ENCODE results near the gene TELO2.

TELO2 gene

DNA sequence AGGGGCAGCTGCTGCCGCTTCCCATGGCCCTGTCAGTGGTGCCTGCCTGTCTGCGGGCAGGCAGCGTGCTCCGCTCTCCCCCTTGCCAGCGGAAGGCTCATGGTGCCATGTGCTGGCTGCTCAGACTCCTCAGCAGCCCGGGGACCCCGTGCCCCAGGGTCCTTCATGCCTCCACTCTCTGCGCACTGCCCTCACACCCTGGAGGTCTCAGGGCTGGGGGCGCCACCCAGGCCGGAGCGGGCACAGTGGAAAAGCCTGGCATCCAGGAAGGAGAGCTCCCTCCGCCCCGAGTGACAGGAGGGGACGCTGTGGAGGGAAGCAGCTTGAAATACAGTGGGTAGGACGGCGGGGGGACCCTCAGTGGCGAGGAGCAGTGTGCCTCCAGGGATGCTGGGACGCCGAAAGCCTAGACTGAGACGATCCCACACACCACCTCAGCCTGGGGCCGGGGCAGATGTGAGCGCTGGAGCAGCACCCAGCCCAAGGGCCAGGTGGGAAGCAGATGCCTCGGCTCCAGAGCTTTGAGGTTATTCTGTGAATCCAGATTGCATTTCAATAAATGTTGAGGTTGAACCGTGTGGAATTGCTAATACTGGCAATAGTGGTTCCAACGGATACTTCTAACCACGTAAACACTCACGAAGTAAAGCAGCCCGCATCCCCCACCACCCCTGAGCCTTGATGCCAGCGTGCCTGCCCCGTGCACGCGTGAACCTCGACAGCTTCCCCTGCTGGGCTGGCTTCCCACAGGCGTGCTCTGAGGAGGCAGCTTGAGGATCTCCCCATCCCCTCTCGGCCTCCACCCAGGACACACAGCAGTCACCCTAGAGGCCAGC lies 46.8 kb downstream of the TELO2 start:
- DNase-seq: no peak

DNA sequence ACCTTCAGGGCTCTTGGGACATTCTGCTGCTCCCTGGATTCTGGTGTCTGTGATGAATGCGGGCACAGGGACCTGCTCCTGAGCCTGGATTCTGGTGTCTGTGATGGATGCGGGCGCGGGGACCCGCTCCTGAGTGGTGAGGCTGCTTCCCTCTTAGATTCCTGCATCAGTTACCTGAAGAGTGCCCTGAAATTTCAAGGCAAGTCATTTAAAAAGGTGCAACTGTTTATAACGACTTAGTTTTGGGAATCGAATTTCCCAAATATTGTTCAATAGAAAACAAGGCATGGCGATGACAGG lies 47.3 kb downstream of the TELO2 start:
- no peak for DNase-seq

DNA sequence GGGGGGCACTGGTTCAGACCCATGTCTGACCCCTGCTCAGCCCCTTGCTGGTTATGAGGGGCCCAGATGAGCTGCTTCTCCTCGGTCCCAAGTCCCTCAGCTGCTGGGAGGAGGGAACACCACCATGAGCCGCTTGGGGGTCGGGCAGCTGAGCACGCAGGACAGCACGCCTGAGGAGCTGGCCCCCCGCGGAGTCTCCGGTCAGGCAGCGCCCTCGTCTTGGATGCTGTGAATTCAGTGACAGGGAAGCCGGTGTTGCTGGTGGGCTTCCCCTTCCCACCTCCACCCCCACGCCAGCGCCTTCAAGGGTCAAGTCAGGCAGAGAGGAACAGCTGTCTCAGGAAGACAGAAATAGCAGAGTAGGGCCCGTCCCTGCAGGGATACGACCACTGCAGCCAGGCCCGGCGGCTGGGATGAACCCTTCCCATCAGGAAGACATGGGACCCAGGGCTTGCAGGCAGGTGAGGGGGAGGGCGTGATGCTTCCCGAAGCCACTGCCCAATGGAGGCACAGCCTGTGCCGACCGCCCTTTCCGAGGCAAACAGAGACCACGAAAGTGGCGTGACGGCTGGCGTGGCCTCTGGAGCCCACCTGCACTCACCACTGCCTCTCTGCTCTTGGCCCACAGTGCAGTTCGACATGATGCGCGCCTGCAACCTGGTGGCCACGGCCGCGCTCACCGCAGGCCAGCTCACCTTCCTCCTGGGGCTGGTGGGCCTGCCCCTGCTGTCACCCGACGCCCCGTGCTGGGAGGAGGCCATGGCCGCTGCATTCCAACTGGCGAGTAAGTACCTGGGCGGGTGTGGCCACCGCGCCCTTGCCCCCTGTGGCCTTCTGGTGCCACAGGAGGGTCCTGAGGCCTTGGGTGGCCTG lies 48.4 kb downstream of the TELO2 start:
- DNase-seq: no peak

DNA sequence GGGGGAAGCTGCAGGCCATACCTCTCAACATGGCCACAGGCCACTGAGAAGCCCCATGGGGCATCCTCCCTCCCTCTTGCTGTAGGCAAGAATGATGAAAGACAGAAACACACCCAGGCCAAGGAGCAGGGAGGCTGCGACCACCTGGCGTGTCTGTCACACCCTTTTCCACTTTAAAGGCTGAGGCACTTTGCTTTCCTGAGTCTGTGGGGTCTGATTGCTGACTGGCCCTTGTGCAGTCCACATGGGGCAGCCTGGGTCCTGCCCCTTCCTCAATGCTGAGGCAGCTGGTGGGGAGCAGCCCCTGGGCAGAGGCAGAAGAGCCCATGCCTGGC lies 49.0 kb downstream of the TELO2 start:
- DNase-seq: no peak

DNA sequence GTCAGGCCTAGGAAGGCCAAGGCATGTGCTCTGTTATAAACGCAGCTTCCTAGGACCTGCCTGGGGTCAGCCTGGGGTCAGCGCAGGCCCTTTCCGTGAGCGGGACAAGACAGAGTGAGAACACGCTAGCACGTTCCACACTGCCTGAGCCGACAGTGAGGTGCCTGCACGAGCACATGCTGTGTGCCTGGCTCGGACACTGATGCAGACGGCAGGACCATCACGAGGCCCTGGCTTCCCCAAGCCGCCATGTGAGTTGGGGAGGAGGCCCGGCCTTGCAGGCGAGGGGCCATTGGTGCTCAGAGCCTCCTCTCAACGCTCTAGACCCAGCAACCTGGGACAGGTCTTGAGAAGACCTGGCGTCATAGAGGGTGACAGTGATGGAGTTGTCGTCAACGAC lies 49.4 kb downstream of the TELO2 start:
- no peak for DNase-seq

DNA sequence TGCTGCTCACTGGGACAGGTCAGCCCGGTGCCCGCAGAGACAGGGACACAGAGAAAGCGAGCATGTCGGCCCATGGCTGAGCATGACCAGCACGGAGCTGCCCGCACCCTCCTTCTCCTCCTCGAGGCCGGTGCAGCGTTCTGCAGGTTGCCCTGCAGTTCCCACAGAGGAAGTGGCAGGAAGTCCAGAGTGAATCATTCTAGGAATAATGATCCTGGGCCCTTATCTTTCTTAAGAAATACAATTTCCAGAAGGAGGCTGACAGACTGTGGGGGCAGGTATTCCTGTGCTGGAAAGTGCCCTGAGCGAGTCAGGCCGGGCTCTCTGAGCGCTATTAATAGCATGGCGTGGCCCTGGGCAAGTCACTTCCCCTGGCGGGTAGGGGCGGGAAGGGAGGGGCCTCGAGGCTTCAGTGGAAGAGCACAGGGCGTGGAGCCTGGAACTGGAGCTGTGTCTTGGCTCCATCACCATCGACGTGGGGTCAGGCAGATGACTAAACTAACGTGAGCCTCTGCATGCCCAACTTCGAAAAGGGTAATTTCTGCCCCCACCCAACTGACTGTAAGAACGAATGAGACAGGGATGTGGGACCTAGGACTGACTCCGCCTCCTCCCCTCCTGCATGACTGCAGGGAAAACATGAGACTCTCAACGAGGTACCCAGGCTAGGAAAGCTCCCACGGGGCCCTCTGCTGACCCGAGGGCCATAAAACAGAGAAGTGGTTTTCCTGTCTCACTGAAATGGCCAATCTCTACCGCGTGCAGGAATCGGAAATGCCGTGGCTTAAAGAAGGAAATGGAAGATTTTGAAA lies 50.1 kb downstream of the TELO2 start:
- no peak for DNase-seq

DNA sequence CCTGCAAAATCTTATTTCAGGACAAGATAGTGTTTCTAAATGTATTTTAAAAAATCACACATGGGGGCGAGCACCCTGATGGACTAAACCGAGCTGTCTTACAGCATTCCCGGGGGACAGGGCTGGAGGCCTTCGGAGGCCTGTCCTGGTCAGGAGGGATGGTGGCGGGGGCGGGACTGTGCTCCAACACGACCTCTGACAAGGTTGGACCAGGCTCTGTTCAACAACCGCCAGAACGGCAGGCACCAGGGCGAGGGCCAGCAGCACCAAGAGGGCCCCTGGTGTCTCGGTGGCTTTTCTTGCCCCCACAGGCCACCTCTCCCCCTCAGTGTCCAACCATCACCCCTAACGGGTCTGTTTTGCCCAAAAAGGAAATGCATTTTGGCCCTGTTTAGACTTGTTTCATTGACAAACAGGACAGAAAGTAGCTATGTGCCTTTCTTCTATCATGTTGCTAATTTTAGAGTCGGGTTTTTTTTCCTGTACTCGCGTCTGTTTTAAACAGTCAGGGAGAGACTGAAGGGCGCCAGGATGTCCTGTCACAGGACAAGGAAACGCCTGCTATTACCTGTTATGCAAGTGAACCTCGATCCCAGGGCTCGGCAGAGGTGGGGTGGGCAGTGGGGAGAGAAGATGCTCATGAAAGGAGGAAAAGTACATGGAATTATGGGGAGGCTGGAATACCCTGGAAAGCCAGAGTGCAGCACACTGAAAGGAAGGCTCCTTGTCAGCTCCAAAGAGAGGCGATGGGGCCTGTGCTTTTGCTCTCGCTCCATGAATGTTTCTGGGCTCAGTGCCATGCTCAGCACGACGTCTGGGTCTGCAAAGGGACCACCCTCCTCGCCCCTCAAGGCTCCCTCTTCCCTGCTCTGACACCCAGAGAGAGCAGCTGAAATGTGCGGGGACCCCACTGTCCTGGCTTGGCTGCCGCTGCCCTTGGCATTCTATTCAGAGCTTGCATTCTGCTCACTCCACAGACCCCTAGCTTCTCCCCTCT lies 52.2 kb downstream of the TELO2 start:
- DNase-seq: no peak

DNA sequence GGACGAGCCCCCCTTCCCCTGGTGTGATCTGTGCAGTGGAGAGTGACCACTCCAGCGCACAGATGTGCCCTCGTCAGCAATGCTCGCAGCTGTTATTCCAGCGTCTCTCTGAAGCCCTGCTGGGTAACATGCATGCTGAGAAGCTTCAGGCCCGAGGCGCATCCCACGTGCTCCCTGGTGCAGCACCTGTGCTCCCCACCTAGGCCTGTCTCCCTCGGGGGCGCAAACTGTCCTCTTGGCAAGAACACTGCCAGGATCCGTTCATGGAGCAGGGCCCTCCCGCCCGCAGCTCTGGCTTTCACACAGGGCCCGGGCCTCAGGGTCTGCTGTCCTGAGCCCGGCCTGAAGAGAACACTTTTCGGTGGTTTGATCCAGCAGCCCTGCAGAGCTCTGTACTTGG lies 53.3 kb downstream of the TELO2 start:
- no peak for DNase-seq

DNA sequence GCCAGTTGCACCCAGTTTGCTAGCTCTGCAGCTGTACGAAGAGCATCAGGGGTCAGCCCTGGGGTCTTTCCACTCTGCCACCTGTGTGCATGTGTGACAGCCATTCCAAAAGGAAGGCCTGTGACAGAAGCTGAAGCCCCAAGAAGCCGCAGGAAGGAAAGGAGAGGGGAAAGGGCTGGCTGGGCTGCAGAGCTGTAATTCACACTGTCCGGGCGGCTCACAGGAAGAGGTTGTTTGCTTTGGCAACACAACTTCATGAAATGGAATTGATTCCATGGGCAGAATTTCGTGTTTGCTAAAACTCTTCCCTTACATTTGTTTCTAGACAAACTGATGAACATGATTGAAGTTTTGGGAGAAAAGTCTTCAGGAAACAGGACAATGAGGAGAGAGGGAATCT lies 55.1 kb downstream of the TELO2 start:
- DNase-seq: no peak

DNA sequence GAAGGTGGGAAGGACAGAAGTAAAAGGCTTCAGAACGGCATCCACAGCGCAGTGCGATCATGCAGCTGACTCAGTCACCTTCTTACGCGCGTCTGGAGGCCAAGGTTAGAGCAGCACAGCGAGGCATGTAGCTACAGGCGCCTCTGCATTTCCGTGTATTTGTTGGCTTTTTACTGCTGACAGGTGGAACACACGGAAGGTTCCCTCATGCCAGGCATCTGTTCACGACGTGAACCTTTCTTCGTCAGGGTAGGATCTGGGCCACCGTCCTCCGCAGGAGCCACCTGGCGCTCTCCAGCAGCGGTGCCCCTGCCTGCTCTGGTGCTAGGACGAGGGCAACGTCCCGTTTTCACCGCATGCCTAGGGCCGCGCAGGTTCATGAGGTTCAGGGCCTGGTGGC lies 55.6 kb downstream of the TELO2 start:
- no peak for DNase-seq

DNA sequence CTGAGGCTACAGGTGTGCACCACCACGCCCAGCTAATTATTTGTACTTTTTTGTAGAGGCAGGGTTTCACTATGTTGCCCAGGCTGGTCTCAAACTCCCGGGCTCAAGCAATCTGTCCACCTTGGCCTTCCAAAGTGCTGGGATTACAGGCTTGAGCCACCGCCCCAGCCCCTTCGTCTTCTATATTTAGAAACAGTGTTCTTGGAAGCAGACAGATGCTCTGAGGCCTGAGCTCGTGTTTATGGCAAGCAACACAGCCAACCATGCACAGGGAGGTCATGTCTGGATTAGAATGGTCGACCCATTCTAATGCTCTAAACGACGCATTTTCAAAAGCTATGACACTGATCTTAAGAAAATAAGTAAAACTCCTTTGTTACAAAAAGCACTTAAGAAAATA lies 56.9 kb downstream of the TELO2 start:
- no peak for DNase-seq

DNA sequence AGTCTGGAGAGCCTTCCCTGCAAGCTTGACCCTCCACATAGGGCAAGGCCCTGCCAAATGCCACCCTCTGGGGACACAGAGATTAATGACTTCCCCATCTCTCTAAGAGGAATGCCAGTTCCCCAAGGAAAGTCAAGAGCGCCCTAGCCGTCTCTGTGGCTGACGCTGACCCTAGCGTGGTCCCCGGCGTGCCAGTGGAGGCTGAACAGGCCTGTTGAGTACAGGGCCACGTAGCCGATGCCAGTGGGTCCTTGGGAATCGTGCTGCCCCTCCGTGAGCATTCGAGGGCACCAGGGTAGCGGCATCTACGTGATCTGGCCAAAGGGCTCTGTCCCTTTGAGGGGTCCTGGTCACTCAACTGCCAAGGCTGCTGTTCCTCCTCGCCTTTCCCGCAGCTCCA lies 57.5 kb downstream of the TELO2 start:
- no peak for DNase-seq

DNA sequence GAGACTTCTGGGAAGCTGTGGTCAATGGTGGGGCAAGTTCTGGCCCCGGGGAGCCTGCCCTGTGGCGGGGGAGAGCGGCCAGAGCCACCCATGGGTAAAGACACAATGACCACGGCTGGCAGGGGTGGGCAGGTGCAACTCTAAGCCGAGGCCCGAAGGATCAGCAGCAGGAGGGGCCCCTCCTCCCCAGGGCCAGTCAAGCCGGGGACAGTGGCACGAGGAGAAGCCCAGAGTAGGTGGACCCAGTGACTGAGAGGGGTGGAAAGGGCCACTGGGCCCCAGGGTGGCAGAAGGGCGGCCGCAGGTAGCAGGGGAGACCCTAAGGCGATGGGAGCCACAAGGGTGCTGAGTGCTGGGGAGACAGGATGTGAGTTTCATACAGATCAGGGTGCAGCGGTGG lies 58.0 kb downstream of the TELO2 start:
- no peak for DNase-seq

DNA sequence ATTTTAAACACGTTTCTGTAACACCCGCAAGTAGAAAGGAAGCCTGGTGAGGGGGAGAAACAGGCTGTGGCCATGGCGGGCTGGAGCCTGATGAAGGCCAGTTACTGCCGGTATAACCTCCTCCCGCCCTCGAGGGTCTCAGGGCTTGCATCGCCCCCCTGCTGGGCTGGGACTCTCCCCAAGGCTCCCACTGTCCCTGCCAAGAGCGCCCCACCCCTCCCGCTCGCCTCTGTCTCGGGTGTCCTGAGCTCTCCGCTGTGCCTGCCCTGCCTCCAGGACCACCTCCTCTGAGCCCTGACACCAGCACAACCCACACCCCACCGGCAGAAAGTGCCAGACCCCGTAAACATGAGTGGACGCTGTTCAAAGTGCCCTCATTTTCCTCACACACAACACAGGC lies 59.0 kb downstream of the TELO2 start:
- no peak for DNase-seq

DNA sequence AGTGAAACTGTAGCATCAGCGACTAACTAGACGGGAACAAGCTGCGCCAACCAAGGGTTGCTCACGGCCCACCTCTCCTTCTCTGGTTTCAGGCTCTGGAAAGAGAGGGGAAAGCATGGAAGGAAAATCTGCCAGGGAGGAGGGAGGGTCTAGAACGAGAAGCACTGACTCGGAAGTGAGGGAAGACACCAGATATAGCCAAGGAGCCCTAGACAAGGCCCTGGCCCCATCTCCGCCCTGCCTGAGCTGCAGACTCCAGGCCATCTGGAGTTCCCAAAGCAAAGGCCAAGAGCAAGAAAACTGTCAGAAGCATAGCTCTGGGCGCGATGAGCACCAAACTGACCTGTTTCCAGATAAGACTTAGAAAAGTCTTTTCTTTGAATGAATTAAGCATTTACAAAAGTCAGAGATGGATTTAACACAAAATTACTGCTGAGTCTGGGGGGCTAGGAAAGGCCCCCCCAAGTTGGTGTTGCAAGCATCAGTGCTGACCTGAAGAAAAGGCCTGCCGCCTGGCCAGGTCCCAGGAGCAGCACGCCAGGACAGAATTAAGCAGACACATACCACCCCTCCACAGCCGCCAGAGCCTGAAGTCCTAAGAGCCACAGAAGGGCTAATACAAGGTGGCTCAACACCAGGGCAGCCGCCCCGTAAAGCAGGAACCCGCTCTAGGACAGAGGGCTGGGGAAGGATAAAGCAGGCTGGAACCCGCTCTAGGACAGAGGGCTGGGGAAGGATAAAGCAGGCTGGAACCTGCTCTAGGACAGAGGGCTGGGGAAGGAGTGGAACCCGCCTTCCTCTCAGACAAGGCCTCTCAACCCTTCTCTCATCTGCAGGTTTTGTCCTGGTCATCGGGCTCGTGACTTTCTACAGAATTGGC lies 61.0 kb downstream of the TELO2 start:
- no peak for DNase-seq

DNA sequence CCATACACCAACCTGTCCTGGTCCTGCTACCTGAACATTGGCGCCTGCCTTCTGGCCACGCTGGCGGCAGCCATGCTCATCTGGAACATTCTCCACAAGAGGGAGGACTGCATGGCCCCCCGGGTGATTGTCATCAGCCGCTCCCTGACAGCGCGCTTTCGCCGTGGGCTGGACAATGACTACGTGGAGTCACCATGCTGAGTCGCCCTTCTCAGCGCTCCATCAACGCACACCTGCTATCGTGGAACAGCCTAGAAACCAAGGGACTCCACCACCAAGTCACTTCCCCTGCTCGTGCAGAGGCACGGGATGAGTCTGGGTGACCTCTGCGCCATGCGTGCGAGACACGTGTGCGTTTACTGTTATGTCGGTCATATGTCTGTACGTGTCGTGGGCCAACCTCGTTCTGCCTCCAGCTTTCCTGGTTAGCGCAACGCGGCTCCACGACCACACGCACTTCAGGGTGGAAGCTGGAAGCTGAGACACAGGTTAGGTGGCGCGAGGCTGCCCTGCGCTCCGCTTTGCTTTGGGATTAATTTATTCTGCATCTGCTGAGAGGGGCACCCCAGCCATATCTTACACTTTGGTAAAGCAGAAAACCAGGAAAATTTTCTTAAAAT lies 61.8 kb downstream of the TELO2 start:
- DNase-seq: no peak

DNA sequence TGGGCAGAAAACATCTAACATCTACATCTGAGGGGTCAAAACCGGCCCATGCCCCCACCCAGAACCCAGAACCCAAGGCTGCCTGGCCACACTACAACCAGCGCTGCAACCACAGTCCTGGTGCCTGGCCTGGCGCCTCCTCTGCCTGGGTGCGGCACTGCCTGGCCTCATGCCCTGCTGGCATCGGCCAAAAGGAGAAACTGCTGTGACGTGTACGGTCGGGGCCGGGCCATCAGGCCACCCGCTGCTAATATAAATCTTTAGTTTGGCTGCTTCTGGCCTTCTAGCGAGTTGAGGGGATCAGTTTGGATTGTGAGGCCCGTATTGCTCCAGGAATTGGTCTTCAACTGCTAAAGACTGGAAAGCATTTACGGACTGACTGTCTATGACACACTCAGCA lies 63.1 kb downstream of the TELO2 start:
- DNase-seq: no peak

DNA sequence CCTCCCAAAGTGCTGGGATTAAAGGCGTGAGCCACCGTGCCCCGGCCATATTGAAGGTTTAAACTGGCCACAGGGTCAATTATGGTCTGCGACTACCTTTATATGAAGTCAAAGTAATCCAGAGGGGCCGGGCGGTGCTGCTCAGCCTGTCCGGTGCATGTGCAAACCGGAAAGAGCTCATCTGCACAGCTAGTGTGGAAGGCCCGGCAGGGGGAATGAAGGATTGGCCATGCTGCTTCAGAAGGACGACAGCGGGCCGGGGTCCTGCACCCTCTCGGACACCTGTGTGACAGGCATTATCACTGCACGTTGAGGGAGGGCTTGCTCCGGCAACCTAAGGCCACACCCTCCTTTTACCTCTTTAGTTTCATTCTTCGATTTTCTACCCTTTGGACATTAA lies 63.9 kb downstream of the TELO2 start:
- no peak for DNase-seq

DNA sequence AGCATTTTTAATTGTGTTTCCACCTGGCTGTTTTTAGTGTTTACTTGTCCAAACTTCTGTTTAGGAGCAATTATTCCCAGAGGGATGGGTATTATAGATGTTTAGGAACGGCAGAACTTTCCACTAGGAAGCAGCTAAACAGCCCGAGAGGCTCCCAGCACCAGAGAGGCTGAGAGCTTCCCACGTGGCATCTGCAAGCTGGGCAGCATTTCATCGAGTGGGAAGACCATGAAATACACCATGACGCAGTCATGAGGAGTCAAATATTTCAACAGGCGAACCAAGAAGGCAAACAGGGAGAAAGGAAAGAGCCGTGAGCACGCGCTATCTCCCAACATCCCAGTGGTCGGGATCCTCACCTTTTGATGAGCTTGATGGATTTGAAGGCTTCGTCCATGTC lies 64.4 kb downstream of the TELO2 start:
- no peak for DNase-seq

DNA sequence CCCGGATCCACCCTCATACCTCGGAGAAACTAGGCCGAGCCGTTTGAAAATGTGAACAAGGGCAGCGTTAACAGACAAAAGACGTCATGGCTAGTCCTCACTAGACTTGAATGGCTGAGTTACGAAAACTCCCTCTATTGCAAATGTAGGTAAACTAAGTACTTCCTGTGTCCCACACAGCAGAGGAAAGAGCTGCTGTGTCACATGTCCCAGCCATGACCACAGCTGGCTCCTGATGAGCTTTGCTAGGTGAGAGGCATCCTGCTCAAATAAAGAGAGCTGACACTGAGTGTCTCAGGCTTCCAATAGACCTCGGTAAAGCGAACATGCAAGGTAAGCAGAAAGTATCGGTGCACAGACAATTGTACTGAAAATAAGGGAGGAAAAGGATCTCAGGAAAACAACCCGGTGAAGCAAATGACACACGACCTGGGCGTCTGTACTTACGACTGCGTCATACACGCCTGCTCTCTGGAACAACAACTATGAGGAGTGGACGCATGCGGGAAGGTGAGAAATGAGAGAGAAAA lies 66.4 kb downstream of the TELO2 start:
- DNase-seq: no peak

Data from NCI-H774 (cell line).